HG03521 (cell line): Measurements from ENCODE around the gene HOXA13.

Experiments used
- ATAC-seq: cut with Tn5 transposase; IDR thresholded peaks from one replicate; pipeline ENCODE4 v1.9.1; 2021; ENCODE audit warnings: mild to moderate bottlenecking, moderate library complexity; ENCODE audit not compliant: unreplicated experiment

The HOXA13 gene

GRCh38 chr7:27172315-27172774 lies 27.5 kb downstream of the HOXA13 start:
- ATAC-seq = no peak

DNA sequence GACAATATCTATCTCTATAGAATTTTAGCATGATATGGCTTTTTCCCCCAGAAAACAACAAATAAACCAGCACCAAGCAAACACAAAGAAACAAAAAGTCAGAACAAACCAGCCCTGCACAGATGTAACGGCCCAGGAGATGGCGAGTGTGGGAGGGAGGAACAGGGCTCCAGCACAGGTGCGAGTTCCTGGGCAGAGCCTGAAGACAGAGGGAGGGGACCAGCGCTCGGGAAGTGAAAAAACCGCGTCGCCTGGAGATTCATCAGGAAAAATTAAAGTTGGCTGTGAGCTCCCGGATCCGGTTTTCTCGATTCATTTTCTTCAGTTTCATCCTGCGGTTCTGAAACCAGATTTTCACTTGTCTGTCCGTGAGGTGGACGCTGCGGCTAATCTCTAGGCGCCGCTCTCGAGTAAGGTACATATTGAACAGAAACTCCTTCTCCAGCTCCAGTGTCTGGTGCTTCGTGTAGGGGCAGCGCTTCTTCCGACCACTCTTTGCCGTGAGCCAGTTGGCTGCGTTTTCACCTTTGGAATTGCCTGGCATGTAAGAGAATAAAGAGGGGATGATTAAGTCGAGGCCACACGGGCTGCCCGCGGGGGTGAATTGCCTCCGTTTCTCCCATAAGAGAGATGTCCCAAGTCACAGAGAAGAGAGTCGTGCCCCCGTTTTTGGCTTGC lies 28.1 kb downstream of the HOXA13 start:
- no peak for ATAC-seq

GRCh38 chr7:27171325-27171636 lies 28.6 kb downstream of the HOXA13 start:
- no peak for ATAC-seq

GRCh38 chr7:27170426-27171324 lies 29.2 kb downstream of the HOXA13 start:
- no peak for ATAC-seq

- ATAC-seq = no peak
These were observed 30.0 kb downstream of the HOXA13 start for GRCh38 chr7:27169658-27170425.

DNA sequence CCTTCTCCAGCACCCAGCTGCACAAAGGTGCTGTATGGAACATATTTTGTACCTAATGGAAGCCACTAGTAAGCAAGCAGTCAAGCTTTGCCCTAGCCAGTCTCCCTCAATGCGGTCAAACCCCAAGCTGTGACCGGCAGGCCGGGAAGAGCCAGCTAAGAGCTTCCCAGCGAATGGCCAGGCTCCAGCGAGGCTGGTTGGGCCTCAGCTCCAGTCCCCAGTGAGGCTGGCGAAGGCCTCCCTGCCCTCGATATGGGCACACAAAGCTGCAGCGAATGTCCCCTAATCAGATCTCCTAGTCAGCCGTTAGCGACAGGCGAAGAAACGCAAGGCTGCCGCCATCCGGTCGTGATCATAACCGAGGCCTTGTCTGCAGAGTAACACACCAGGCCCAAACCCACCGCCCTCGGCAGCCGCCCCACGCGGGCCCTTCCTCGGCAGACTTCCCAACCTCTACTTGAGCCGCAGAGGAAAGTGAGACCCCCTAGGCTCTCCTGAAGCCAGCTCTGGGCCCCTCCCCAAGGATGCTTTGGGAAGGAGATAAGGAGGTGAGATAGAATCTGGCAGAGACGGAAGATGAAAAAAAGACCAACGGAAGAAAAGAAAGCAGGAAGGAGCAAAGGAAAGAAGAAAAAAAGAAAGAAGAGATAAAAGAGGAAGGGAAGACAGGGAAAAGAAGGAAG lies 31.5 kb downstream of the HOXA13 start:
- ATAC-seq = no peak

DNA sequence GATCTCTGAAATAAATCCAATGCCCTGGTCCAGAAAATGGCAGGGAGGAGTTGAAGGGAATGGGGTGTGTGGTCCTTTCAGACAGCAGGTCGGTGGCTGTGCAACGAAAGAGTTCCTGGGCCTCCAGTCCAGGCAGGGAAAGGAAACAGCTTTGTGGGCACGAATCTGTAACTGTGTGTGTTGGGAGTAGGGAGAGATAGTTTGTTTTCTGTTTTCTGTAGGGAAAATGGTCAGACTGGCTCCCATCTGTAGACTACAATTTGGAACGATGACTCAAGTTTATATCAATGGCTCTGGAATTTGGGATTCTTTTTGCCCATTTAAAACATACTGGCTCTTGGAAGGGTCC lies 32.0 kb downstream of the HOXA13 start:
- ATAC-seq = no peak

DNA sequence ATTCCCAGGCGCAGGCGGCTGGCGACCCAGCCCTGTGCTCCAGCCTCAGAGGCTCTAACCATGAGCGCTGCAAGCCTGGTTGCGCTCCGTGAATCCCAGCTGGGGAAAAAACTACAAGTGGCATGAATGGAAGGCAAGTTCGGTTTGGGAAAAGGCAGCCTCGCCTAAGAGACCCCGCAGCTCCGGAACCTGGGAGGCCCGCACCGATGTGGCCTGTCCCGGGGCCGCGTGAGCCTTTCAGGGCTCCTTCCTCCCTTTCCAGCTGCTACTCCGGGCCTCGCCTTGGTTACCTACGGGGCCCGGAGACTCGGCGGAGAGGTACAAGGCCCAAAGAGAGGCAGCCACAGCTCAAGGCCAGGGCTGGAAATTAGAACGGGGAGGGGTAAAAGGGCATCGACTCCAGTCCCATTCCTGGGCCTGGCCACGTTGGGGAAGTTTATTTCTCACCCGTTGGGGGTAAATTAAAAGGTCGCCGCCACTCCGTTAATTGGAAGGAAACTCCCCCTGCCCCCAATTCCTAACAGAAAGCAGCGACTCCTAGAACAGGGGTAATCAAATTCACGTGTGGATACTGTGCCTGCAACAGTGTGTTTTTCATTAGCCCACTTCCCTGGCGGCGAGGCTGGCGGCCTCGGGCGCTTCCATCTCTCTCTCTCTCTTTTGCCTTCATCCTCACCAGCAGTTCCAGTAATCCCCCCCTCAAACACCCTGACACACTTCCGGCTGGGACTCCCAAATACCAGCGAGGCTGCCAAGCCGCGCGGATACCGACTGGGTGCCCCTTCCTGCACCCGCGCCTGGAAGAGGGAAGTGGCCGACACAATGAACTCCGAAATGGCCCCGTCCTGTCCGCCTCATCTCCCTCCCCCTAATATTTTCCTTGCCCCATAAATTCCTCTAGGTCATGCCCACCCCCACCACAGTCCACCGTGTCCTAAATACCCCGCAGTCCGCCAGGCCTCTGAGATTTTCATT lies 33.1 kb downstream of the HOXA13 start:
- ATAC-seq = no peak

DNA sequence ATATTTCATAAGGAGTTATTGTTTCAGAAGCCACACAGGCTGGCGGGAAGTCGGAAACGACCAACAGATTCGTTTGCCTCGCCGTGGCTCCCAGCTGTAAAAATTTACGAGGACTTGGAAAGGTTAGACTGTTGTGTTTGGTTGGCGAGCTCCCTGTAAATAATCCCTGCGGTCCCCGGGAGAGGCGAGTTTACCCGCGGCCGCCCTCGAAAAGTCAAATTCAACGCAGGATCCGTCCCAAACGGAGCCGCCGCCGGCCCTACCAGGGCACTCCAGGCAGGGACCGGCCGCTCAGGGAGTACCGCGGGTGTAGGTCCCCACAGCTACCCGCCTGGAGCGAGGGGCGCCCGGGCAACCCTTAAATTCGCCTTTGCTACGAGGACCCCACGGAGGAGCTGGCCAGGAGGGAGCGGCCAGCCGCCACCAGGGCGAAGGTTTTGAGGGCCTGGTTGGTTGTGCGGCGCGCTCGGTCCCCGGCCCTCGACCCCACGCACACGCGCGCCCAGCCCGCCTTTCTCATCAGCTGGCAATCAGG lies 33.8 kb downstream of the HOXA13 start:
- no peak for ATAC-seq

- no peak for ATAC-seq
These were observed 34.5 kb downstream of the HOXA13 start, which contains the start of gene HOXA9 for GRCh38 chr7:27165089-27165995. Gene HOXA9, minus strand, starts transcription at chr7:27165537. Its CDS starts 80 bp downstream, at chr7:27165457.

DNA sequence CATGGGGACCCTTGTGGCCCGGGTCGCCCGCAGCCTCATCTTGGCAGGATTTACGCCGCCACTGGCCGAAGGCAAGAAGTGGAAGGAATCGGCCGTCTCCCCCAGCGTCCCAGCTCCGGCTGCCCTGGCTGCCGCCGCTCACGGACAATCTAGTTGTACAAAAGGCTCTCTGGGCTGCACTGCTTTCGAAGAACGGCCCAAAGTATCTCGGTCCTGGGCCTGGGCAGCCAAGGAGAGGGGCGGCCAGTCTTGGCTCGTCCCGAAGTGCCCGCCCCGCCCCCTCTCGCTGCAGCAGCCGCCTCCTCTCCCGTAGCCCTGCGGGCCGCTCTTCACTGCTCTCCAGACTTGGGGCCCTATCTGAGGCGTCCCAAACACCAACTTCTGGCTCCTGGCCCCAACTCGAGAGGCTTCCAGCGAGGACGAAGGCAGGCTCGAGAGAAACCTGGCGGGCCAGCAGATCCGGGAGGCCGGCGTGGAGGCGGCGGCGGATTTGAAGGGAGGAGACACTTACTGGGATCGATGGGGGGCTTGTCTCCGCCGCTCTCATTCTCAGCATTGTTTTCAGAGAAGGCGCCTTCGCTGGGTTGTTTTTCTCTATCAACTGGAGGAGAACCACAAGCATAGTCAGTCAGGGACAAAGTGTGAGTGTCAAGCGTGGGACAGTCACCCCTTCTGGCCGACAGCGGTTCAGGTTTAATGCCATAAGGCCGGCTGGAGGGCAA lies 35.4 kb downstream of the HOXA13 start:
- ATAC-seq = no peak

- no peak for ATAC-seq
These were observed 35.9 kb downstream of the HOXA13 start for GRCh38 chr7:27164045-27164366.

- ATAC-seq = no peak
These were observed 36.4 kb downstream of the HOXA13 start for GRCh38 chr7:27163288-27164044.

GRCh38 chr7:27162561-27163287 lies 37.2 kb downstream of the HOXA13 start:
- ATAC-seq = no peak

DNA sequence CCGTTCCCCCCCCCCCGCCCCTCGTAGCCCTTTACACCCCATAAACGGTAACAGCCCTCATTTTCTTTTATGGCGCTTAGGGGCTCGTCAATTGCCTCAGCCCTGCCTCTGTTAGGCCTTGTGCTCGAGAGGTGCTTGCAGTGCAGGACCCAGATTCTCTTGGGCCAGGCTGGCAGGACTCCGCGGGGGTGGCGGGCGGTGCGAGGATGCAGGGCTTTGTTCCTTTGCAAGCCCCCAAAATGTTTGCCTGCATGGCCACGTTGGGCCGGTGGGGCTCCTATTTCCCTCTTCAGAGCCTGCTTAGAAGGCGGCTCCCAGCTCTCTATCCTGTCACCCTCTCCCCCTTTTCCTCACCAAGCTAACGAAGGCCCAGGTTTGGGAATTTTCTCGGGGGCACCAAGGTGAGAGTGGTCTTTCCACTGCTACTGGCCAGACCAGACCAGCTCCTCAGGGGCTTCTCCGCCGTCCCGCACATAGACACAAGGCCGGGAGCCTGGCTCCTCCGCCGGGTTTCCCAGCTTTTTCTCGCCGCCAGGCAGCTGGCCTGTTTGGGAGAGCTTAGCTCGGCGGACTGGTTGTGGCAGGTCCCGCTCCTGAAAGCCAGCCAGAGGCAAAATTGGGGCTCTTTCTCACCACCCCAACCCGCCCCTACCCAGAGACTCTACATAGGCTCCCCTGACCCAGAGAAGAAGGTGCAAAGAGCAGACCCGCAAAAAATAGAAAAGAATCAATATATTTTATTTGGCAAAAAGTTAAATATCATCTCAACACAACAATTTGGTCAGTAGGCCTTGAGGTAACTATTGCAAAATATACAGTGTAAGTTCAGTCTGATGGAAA lies 38.0 kb downstream of the HOXA13 start:
- ATAC-seq = no peak
